ENCODE data around the gene ZDHHC14.

Gene ZDHHC14

DNA sequence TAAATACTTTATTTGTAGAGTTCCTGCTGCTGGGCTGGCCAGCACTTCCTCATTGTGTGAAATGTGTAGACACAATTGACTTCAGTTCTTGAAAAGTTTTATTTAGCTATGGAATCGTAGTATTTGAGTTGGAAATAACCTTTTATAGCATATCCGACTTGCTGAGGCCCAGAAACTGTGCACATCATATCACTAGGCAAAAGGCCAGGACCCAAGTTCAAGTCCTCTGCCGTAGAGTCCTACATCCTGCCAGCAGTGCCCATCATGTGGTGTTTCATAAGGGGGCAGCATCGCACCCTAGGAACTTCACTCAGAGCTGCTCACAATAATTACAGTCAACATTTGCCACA, 234.4 kb downstream of the ZDHHC14 start:
- no peak for TF ChIP-seq EP300 (IDR thresholded peaks at IDR 0.05; ENCODE audit: borderline replicate concordance)
- no peak for TF ChIP-seq YY1 (IDR thresholded peaks at IDR 0.05; ENCODE audit: low read depth)
- no peak for TF ChIP-seq FOXM1 (IDR thresholded peaks at IDR 0.05; ENCODE audit: borderline replicate concordance, low read depth)
- no peak for TF ChIP-seq CREB1 (IDR thresholded peaks at IDR 0.05; ENCODE audit: low read depth)
- TF ChIP-seq TCF12 (IDR thresholded peaks at IDR 0.05; ENCODE audit: low read depth) = no peak
- TF ChIP-seq EGR1 (IDR thresholded peaks at IDR 0.05) = no peak
- TF ChIP-seq CEBPB (IDR thresholded peaks at IDR 0.05) = no peak
- no peak for TF ChIP-seq MAX (IDR thresholded peaks at IDR 0.05)
- TF ChIP-seq ZBTB7A (IDR thresholded peaks at IDR 0.05; ENCODE audit: low read depth) = no peak
- no peak for TF ChIP-seq RAD21 (IDR thresholded peaks at IDR 0.05; ENCODE audit: low read depth)
- no peak for TF ChIP-seq TEAD4 (IDR thresholded peaks at IDR 0.05)
- TF ChIP-seq TAF1 (IDR thresholded peaks at IDR 0.05; ENCODE audit: low read depth) = no peak

- TF ChIP-seq EP300 (IDR thresholded peaks at IDR 0.05; ENCODE audit: borderline replicate concordance) (no peak), RAD21 (IDR thresholded peaks at IDR 0.05; ENCODE audit: low read depth) (no peak), TEAD4 (IDR thresholded peaks at IDR 0.05) (no peak), YY1 (IDR thresholded peaks at IDR 0.05; ENCODE audit: low read depth) (no peak), MAX (IDR thresholded peaks at IDR 0.05) (no peak), EGR1 (IDR thresholded peaks at IDR 0.05) (no peak), TCF12 (IDR thresholded peaks at IDR 0.05; ENCODE audit: low read depth) (no peak), CREB1 (IDR thresholded peaks at IDR 0.05; ENCODE audit: low read depth) (no peak), TAF1 (IDR thresholded peaks at IDR 0.05; ENCODE audit: low read depth) (no peak), NFIC (IDR thresholded peaks at IDR 0.05) (no peak)
- TF ChIP-seq, protein P1, sequence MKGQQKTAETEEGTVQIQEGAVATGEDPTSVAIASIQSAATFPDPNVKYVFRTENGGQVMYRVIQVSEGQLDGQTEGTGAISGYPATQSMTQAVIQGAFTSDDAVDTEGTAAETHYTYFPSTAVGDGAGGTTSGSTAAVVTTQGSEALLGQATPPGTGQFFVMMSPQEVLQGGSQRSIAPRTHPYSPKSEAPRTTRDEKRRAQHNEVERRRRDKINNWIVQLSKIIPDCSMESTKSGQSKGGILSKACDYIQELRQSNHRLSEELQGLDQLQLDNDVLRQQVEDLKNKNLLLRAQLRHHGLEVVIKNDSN (IDR thresholded peaks at IDR 0.05) = no peak
- TF ChIP-seq, protein P2, sequence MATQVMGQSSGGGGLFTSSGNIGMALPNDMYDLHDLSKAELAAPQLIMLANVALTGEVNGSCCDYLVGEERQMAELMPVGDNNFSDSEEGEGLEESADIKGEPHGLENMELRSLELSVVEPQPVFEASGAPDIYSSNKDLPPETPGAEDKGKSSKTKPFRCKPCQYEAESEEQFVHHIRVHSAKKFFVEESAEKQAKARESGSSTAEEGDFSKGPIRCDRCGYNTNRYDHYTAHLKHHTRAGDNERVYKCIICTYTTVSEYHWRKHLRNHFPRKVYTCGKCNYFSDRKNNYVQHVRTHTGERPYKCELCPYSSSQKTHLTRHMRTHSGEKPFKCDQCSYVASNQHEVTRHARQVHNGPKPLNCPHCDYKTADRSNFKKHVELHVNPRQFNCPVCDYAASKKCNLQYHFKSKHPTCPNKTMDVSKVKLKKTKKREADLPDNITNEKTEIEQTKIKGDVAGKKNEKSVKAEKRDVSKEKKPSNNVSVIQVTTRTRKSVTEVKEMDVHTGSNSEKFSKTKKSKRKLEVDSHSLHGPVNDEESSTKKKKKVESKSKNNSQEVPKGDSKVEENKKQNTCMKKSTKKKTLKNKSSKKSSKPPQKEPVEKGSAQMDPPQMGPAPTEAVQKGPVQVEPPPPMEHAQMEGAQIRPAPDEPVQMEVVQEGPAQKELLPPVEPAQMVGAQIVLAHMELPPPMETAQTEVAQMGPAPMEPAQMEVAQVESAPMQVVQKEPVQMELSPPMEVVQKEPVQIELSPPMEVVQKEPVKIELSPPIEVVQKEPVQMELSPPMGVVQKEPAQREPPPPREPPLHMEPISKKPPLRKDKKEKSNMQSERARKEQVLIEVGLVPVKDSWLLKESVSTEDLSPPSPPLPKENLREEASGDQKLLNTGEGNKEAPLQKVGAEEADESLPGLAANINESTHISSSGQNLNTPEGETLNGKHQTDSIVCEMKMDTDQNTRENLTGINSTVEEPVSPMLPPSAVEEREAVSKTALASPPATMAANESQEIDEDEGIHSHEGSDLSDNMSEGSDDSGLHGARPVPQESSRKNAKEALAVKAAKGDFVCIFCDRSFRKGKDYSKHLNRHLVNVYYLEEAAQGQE (IDR thresholded peaks at IDR 0.05; ENCODE audit: low read depth) = no peak
Observed at GRCh38 chr6:157615951-157616350, 235.0 kb downstream of the ZDHHC14 start.

DNA sequence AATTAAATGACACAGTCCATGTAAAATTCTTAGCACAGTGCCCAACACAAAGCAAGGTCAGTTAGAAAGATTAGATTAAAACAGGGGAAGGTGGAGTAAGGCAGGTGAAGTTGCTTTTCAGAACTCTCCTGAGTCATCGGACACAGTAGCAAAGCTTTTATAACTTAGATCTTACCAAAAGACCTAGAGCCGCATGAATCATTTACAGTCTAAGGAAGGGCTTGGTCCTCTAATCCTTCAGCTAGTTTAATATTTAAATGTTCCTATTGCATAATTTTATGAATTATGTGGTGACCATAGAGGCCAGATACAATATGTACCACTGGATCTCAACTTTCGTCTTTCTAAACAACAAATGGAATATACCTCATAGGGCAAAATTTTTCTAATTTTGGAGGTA, 240.0 kb downstream of the ZDHHC14 start:
- TF ChIP-seq RAD21 (IDR thresholded peaks at IDR 0.05; ENCODE audit: low read depth) (no peak), ZBTB7A (IDR thresholded peaks at IDR 0.05; ENCODE audit: low read depth) (no peak), MAX (IDR thresholded peaks at IDR 0.05) (no peak), TAF1 (IDR thresholded peaks at IDR 0.05; ENCODE audit: low read depth) (no peak), NFIC (IDR thresholded peaks at IDR 0.05) (no peak)
- TF ChIP-seq, protein P2 (IDR thresholded peaks at IDR 0.05; ENCODE audit: low read depth) = no peak

GRCh38 chr6:157621406-157621805, 240.4 kb downstream of the ZDHHC14 start:
- TF ChIP-seq ZBTB7A (IDR thresholded peaks at IDR 0.05; ENCODE audit: low read depth) (no peak), TCF12 (IDR thresholded peaks at IDR 0.05; ENCODE audit: low read depth) (no peak), EP300 (IDR thresholded peaks at IDR 0.05; ENCODE audit: borderline replicate concordance) (no peak), MAX (IDR thresholded peaks at IDR 0.05) (no peak)

- TF ChIP-seq, protein P1 (IDR thresholded peaks at IDR 0.05) = no peak
- TF ChIP-seq EP300 (IDR thresholded peaks at IDR 0.05; ENCODE audit: borderline replicate concordance) (no peak), TCF12 (IDR thresholded peaks at IDR 0.05; ENCODE audit: low read depth) (no peak), EGR1 (IDR thresholded peaks at IDR 0.05) (no peak), TAF1 (IDR thresholded peaks at IDR 0.05; ENCODE audit: low read depth) (no peak), RAD21 (IDR thresholded peaks at IDR 0.05; ENCODE audit: low read depth) (no peak), ZBTB7A (IDR thresholded peaks at IDR 0.05; ENCODE audit: low read depth) (no peak), TEAD4 (IDR thresholded peaks at IDR 0.05) (no peak), MAX (IDR thresholded peaks at IDR 0.05) (no peak)
- TF ChIP-seq, protein P2 (IDR thresholded peaks at IDR 0.05; ENCODE audit: low read depth) = no peak
Observed at GRCh38 chr6:157622427-157622826, 241.4 kb downstream of the ZDHHC14 start.
